ENCODE data around the gene CAMTA1. TPM values are rescaled to one million over a fixed set of nuclear protein-coding genes. Genes with fewer than 3 reads are reported as not detected.

CAMTA1 gene
- total and polyA plus RNA-seq, 9 of the 15 experiments (the other 6 are each of a cell fraction or from before 2014, with no cell fraction given) = 43.9 to 161 (median 65.9) TPM

DNA sequence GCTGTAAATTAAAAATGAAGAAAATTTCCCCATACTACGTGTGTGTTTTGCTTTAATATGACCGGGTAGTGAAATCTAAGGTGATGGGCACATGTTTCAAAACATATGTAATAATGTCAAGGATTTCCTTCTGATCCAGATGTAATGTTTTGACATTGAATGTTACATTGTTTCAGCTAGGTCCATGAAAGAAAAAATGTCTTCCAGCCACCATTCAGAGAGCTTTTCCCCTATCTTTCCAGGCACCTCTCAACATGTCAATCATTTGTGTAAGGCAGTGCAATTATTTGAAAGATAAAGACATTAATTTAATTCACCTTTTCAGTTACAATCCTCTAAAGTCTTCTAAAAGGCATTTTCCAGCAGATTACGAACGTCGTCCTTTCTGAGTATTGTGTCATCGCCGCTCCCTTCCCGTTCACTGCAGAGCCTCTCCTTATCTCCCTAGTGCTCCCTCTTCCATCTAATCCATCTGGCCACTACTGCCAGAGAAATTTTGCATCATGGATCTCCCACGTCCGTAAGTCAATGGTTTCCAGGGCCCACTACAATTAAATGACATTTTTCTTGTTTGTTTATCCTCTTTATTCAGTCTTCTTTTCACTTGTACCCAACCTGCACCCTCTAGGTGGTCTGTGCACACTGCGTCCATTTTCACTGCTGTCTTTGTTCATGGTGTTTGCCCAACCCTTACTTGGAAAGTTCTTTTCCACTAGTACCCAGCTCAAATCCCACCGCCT, 984.6 kb downstream of the CAMTA1 start:
- Histone ChIP-seq H3K27me3 (ENCODE audit: control insufficient read depth in 2 of 2, insufficient read depth in 2 of 2, low read length in 2 of 2) (peaks cover 0 to 4% of the 10 kb centered on the region in 2 experiments; a peak in 2 of 5 replicates), H3K27ac (ENCODE audit: extremely low read depth, low read depth, low read length) (peak overlapping the region; percentile 82; the same call in 2 of the 3 replicates), H2AFZ (ENCODE audit: low read depth, low read length) (peak overlapping the region; percentile 94), H3K4me1 (replicated peaks in 1 of 2; ENCODE audit: control insufficient read depth in 2 of 2, insufficient read depth in 2 of 2, low read length in 2 of 2) (peaks cover 9 to 17% of the 10 kb centered on the region in 2 experiments), H3K36me3 (ENCODE audit: control insufficient read depth, insufficient read depth, low read length) (peaks cover 22% of the 10 kb centered on the region), H3K4me3 (peak overlapping the region; percentile 90), H4K20me1 (replicated peaks; ENCODE audit: control insufficient read depth, insufficient read depth, low read length) (no peaks in the 10 kb centered on the region), H3K79me2 (ENCODE audit: control insufficient read depth, insufficient read depth, low read length) (peaks cover 38% of the 10 kb centered on the region), H3K4me2 (ENCODE audit: insufficient read depth, low read length) (peak overlapping the region; percentile 99), H3K9me3 (replicated peaks; ENCODE audit: control insufficient read depth, insufficient read depth, low read depth, low read length) (no peaks in the 10 kb centered on the region), H3K9me1 (ENCODE audit: control insufficient read depth, insufficient read depth, low read length) (no peaks in the 10 kb centered on the region), H3K9ac (ENCODE audit: insufficient read depth in 1 of 2, low read depth in 2 of 2, low read length in 2 of 2) (peak overlapping the region in 1 of 2 experiments; percentile 79; a peak in 2 of 4 replicates)
- ChIA-PET CTCF (ENCODE audit: low intra/inter-chr PET ratio) (no interaction called here), POLR2A (interaction anchor here (0.5 to 1.1 kb wide), 5 partner anchors 9 to 491 kb away, joined by 3 to 4 read pairs (median 3); no protein-coding TSS in a partner anchor)
- in situ Hi-C loops (cut with MboI) = no loop called here
- BruUV-seq (replicated peaks) = no TSS peak
- WGBS (ENCODE audit: insufficient coverage, low coverage, missing lambda C conversion rate) = 23% methylated on average over 12 of the region's 12 CpGs
- DNase-seq (ENCODE audit: extremely low read depth in 1 of 4, low spot score in 3 of 4) (peak; percentile 50 to 73 (median 60)), FAIRE-seq (peak; percentile 70), ATAC-seq (peak; percentile 51)
- intact Hi-C loops (cut with micrococcal nuclease) = no loop called here
- TF ChIP-seq CREB1 (IDR thresholded peaks at IDR 0.05) = no peak
- no peak for TF ChIP-seq CREB1 (CRISPR knock-in tag; IDR thresholded peaks at IDR 0.05)
- no peak for TF ChIP-seq PHF21A (IDR thresholded peaks at IDR 0.05; ENCODE audit: borderline replicate concordance, low read depth)
- no peak for TF ChIP-seq ZNF354B (CRISPR knock-in tag; IDR thresholded peaks at IDR 0.05)
- TF ChIP-seq MAFK (IDR thresholded peaks at IDR 0.05; ENCODE audit: low read length) = no peak
- no peak for TF ChIP-seq SIX5 (IDR thresholded peaks at IDR 0.05; ENCODE audit: borderline replicate concordance in 1 of 2, insufficient read depth in 1 of 2, low read depth in 1 of 2, low read length in 2 of 2)
- no peak for TF ChIP-seq FOXK2 (conservative IDR thresholded peaks at IDR 0.05 in 1 of 2, IDR thresholded peaks at IDR 0.05 in 1 of 2; ENCODE audit: low read depth in 2 of 2)
- TF ChIP-seq, protein P1, sequence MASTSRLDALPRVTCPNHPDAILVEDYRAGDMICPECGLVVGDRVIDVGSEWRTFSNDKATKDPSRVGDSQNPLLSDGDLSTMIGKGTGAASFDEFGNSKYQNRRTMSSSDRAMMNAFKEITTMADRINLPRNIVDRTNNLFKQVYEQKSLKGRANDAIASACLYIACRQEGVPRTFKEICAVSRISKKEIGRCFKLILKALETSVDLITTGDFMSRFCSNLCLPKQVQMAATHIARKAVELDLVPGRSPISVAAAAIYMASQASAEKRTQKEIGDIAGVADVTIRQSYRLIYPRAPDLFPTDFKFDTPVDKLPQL (IDR thresholded peaks at IDR 0.05; ENCODE audit: extremely low read depth, insufficient read length) = no peak
- TF ChIP-seq ZNF140 (CRISPR knock-in tag; IDR thresholded peaks at IDR 0.05) = no peak
- TF ChIP-seq, protein P2, sequence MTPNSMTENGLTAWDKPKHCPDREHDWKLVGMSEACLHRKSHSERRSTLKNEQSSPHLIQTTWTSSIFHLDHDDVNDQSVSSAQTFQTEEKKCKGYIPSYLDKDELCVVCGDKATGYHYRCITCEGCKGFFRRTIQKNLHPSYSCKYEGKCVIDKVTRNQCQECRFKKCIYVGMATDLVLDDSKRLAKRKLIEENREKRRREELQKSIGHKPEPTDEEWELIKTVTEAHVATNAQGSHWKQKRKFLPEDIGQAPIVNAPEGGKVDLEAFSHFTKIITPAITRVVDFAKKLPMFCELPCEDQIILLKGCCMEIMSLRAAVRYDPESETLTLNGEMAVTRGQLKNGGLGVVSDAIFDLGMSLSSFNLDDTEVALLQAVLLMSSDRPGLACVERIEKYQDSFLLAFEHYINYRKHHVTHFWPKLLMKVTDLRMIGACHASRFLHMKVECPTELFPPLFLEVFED (CRISPR knock-in tag; conservative IDR thresholded peaks at IDR 0.05) = no peak
- TF ChIP-seq RUNX1 (IDR thresholded peaks at IDR 0.05; ENCODE audit: low read depth) = no peak
- TF ChIP-seq, protein P3, sequence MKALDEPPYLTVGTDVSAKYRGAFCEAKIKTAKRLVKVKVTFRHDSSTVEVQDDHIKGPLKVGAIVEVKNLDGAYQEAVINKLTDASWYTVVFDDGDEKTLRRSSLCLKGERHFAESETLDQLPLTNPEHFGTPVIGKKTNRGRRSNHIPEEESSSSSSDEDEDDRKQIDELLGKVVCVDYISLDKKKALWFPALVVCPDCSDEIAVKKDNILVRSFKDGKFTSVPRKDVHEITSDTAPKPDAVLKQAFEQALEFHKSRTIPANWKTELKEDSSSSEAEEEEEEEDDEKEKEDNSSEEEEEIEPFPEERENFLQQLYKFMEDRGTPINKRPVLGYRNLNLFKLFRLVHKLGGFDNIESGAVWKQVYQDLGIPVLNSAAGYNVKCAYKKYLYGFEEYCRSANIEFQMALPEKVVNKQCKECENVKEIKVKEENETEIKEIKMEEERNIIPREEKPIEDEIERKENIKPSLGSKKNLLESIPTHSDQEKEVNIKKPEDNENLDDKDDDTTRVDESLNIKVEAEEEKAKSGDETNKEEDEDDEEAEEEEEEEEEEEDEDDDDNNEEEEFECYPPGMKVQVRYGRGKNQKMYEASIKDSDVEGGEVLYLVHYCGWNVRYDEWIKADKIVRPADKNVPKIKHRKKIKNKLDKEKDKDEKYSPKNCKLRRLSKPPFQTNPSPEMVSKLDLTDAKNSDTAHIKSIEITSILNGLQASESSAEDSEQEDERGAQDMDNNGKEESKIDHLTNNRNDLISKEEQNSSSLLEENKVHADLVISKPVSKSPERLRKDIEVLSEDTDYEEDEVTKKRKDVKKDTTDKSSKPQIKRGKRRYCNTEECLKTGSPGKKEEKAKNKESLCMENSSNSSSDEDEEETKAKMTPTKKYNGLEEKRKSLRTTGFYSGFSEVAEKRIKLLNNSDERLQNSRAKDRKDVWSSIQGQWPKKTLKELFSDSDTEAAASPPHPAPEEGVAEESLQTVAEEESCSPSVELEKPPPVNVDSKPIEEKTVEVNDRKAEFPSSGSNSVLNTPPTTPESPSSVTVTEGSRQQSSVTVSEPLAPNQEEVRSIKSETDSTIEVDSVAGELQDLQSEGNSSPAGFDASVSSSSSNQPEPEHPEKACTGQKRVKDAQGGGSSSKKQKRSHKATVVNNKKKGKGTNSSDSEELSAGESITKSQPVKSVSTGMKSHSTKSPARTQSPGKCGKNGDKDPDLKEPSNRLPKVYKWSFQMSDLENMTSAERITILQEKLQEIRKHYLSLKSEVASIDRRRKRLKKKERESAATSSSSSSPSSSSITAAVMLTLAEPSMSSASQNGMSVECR (CRISPR knock-in tag; IDR thresholded peaks at IDR 0.05) = no peak
- TF ChIP-seq RAD21 (CRISPR knock-in tag; conservative IDR thresholded peaks at IDR 0.05 in 1 of 2, IDR thresholded peaks at IDR 0.05 in 1 of 2) = no peak
